ENCODE results near the gene MYOM3. TPM values are rescaled to one million over a fixed set of nuclear protein-coding genes. Genes with fewer than 3 reads are reported as not detected.

Gene MYOM3
- total and polyA plus RNA-seq, 2 of the 4 experiments (the other 2 are of a cell fraction): 0.03 TPM; not detected in 1

GRCh38 chr1:24098102-24098501 lies 13.8 kb downstream of the MYOM3 start:
- H3K9me3 ChIP-seq (ENCODE audit: control insufficient read depth, insufficient read depth, low read length): no peaks in the 10 kb centered on the region
- H3K4ac ChIP-seq (ENCODE audit: low read depth, low read length): no peak overlapping the region
- no peak for DNase-seq
- ChIA-PET CTCF (no interaction called here), POLR2A (ENCODE audit: unreplicated experiment) (no interaction called here)
- H2BK5ac ChIP-seq (ENCODE audit: low read depth, low read length, poor library complexity, severe bottlenecking): no peak overlapping the region
- no peak overlapping the region for H2BK15ac ChIP-seq (ENCODE audit: low read depth, low read length)
- H3K23ac ChIP-seq (ENCODE audit: low read depth, low read length): no peak overlapping the region
- TF ChIP-seq MAFK (IDR thresholded peaks at IDR 0.05; ENCODE audit: low read depth, low read length) (no peak), CHD1 (IDR thresholded peaks at IDR 0.05; ENCODE audit: low read depth, low read length) (no peak), FOS (IDR thresholded peaks at IDR 0.05; ENCODE audit: low read depth, low read length) (no peak), RAD21 (IDR thresholded peaks at IDR 0.05; ENCODE audit: low read length) (no peak), CEBPB (IDR thresholded peaks at IDR 0.05; ENCODE audit: low read depth, low read length) (no peak), NFE2L2 (IDR thresholded peaks at IDR 0.05; ENCODE audit: low read depth, low read length) (no peak), RCOR1 (IDR thresholded peaks at IDR 0.05; ENCODE audit: insufficient replicate concordance, low read length) (no peak), ELK1 (IDR thresholded peaks at IDR 0.05; ENCODE audit: borderline replicate concordance, low read depth, low read length) (no peak), MAZ (IDR thresholded peaks at IDR 0.05; ENCODE audit: borderline replicate concordance, low read depth, low read length) (no peak), POLR2A (IDR thresholded peaks at IDR 0.05; ENCODE audit: low read depth, low read length) (no peak), USF2 (IDR thresholded peaks at IDR 0.05; ENCODE audit: low read depth, low read length) (no peak), MXI1 (IDR thresholded peaks at IDR 0.05; ENCODE audit: borderline replicate concordance, low read depth, low read length) (no peak), SMC3 (IDR thresholded peaks at IDR 0.05; ENCODE audit: low read depth, low read length) (no peak)
- no peaks in the 10 kb centered on the region for H3K4me1 ChIP-seq (ENCODE audit: control insufficient read depth, insufficient read depth, low read length)
- no peak overlapping the region for H2AK5ac ChIP-seq (ENCODE audit: low read depth, low read length)
- no peak overlapping the region for H2AK9ac ChIP-seq (replicated peaks; ENCODE audit: low read depth, low read length, poor library complexity)
- no peak overlapping the region for H3K9ac ChIP-seq (ENCODE audit: low read depth, low read length)
- no peak overlapping the region for H4K91ac ChIP-seq (ENCODE audit: insufficient read depth, low read depth, low read length)
- H3K14ac ChIP-seq (replicated peaks; ENCODE audit: low read depth, low read length): no peak overlapping the region
- WGBS, 2 experiments (ENCODE audit: extremely low coverage in 2 of 2, insufficient read length in 1 of 2): 70% methylated on average over 2 of the region's 5 CpGs; no CpG with 5 or more reads in 1 of the 2 experiments
- H2BK20ac ChIP-seq (ENCODE audit: low read depth, low read length): no peak overlapping the region
- no peak overlapping the region for H3K4me3 ChIP-seq (ENCODE audit: insufficient read depth, low read depth, low read length)
- dilution Hi-C loops (cut with HindIII; ENCODE audit: low sequenced_read_pairs, unreplicated experiment): no loop called here
- in situ Hi-C loops (cut with MboI; ENCODE audit: low sequenced_read_pairs): no loop called here
- ATAC-seq (ENCODE audit: low read depth): no peak
- H4K20me1 ChIP-seq (ENCODE audit: insufficient read depth, low read length): no peaks in the 10 kb centered on the region
- H3K27ac ChIP-seq (ENCODE audit: insufficient read depth, low read length): no peak overlapping the region
- no peak overlapping the region for H3K56ac ChIP-seq (ENCODE audit: extremely low read depth, insufficient read depth, low read length)
- no peaks in the 10 kb centered on the region for H3K9me1 ChIP-seq (ENCODE audit: insufficient read depth, low read length)
- peaks cover 56% of the 10 kb centered on the region for H3K27me3 ChIP-seq (ENCODE audit: control insufficient read depth, insufficient read depth, low read length)
- no peak overlapping the region for H2AFZ ChIP-seq (replicated peaks; ENCODE audit: low read length, poor library complexity)
- intact Hi-C loops (cut with micrococcal nuclease): no loop called here
- H4K8ac ChIP-seq (ENCODE audit: low read depth in 2 of 2, low read length in 2 of 2): no peak overlapping the region
- no peaks in the 10 kb centered on the region for H3K36me3 ChIP-seq (ENCODE audit: control insufficient read depth, insufficient read depth, low read length)
- H4K5ac ChIP-seq (ENCODE audit: low read depth, low read length): no peak overlapping the region
- H3K4me2 ChIP-seq (ENCODE audit: low read depth, low read length): no peak overlapping the region
- BruUV-seq (replicated peaks): no TSS peak
- no peaks in the 10 kb centered on the region for H3K79me1 ChIP-seq (ENCODE audit: low read depth in 1 of 2, low read length in 2 of 2)
- H3K18ac ChIP-seq (ENCODE audit: low read depth, low read length): no peak overlapping the region
- H2BK120ac ChIP-seq (ENCODE audit: low read depth, low read length): no peak overlapping the region
